Left cardiac atrium (tissue), 4 donors: Measurements from ENCODE around the gene CD47. TPM values are rescaled to one million over a fixed set of nuclear protein-coding genes. Genes with fewer than 3 reads are reported as not detected.

ENCODE experiments used
- ATAC-seq, 2 donors: fragments of 200-7000 bp; cut with Tn5 transposase; one replicate each; pipeline ENCODE4 v1.9.1; 2020; ENCODE audit warnings: mild to moderate bottlenecking in 2 of 2, moderate library complexity in 2 of 2
- DNase-seq: peaks from one replicate; pipeline ENCODE4 v3.0.0-alpha.2; 2020
- intact Hi-C, 2 donors: fragments of 100-400 bp; cut with DNase I; formaldehyde crosslinking; loops; one replicate each; pipeline versions ENCODE4 v1.14.1 to v1.15.1; 2022 to 2023
- long read RNA-seq: library from polyadenylated mRNA; unstranded; transcript quantifications from one replicate; pipeline ENCODE4 v2.0.0, GENCODE V29; 2021
- total RNA-seq, 2 donors: library from RNA; stranded (reverse); fragmentation: NEBNext Ultra II Directional; extraction: Animal tissue kit (Norgen Biotek cat#: 25700); gene quantifications; one replicate each; pipeline ENCODE4 v1.2.1, GENCODE V29; 2021
- donor health status: DM: no; HTN: yes; CAD: no.
- donor health status: DM: no; HTN: yes; CAD: no; lungs with severe emphysema.
- donor health status: DM: yes; HTN: yes; CAD: no.
- donor health status: Dilated cardiomyopathy.

The CD47 gene
- total RNA-seq, result 10 to 100 TPM; 75.0 to 93.3 TPM
- long read RNA-seq, full-length matches to known transcripts, result 83 of 92 reads
- long read RNA-seq, partial matches to known transcripts, result 2 of 92 reads
- long read RNA-seq, other reads (novel, unspliced or antisense), result 7 of 92 reads

DNA sequence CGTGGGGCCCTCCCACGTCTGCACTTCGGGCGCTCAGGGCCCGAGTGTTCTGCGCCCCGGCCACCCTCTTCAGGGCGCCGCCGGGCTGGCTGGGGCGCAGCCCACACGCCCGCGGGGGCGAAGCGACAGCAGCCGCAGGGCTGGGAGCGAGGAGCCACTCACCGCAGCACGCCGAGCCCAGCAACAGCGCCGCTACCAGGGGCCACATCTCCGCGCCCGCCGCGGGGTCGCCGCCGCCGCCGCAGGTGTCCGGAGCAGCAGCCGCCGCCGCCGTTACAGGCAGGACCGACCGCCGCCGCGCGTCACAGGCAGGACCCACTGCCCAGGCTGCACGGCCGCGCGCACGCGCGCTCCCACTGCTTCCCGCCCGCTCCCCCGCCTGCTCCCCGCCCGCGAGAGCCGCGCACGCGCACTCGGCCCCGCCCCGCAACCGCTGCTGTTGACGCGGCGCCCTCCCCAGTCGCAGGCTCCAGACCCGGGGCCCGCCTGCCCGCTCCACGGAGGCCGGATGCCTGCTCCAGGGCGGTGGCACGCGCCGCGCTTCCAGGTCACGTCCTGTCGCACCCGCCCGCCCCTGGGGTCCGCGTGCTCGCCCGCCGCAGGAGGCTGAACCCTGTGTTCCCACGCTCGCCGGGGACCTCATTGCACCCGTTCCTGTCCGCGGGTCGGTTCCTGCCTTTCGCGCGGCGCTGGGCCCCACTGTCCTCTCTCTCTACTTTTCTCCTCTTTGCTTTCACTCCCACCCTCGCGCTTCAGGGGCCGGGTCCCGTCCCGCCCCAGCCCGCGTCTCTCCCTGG, at the start of gene CD47:
Gene CD47 (minus strand): TSS at position 331 of the 797 bp plus-strand sequence. CDS start 123 bp downstream, at position 208.
- ATAC-seq, result peak; percentile 97
- intact Hi-C loops, result loop anchor here in 1 of 2 donors (10.0 kb wide), 1 partner anchor 134 kb away; the partner anchor contains the start of gene IFT57
- peak; percentile 95 for DNase-seq

DNA sequence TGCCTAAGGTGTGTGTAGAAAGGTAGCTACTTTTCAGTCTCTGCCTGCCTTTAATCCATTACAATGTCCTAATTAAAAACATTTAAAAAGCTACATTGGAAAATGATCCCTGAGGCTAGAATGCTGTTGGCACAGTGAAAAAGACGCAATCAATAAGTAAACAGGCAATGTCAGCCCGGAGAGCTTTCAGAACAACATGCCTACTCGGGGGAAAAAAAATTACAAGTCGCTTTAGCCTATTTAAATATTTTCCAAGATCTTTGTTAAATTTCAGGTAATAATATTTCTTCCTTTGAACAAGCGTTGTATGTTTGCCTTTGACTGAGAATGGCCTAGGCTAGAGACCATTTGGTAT, 46.6 kb upstream of the CD47 start:
- ATAC-seq, result no peak
- intact Hi-C loops, result no loop called here
- no peak for DNase-seq

DNA sequence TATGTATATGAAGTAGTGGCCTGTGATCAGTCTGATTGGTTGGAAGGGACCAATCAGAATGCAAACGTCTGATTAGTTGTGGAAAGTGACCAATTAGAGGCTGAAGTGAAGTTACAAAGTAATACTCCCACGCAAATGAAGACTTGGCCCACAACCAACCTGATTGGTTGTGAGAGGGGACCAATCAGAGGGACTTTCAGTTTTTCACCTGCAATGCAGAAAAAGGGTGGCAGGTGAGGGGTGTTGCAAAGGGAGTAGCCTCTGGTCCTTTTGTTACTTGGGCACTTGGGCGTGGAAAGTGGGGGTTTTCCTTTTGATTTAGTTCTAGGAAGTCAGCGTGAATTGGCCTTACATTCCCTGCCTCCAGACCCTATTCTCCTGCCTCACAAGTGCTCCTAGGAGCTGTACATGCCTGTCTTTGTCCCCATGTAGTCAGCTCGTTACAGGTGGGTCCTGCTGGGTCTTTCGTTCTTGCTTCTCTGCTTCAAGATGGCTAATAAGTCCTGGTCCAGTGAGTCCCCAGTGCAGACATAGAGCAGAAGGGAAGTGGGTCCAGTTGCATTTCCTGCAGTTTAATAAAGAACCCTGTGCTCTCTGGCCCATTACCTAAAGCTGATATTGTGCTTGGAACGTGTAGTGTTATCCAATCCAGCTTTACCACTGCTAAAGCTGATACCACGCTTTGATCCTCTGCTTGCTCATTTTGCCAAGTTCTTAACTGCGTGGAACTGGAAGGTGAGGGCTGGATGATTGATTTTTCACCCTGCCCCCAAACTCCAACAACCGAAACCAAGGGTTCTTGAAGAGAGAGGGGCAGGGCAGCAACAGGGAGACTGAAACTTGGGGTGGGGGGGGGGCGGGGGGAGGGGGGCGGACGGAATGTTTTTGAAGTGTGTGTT, 46.0 kb upstream of the CD47 start:
- no peak for DNase-seq
- intact Hi-C loops, result no loop called here
- no peak for ATAC-seq

DNA sequence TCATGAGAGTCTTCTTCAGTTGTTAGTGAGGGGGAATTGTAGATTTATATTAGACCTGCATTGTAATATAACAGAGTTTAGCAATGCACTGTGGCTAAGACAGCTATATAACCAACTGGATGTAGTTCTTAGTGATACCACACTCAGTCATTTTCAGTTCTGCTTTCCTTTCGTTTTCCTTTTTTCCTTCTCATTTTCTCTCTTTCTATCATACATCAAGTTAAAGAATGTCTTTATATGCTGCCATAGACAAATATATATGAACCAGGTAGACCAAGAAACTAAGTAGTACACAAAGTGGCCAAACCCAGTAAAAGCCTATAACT, 43.7 kb upstream of the CD47 start:
- intact Hi-C loops, result no loop called here
- no peak for DNase-seq
- no peak for ATAC-seq

DNA sequence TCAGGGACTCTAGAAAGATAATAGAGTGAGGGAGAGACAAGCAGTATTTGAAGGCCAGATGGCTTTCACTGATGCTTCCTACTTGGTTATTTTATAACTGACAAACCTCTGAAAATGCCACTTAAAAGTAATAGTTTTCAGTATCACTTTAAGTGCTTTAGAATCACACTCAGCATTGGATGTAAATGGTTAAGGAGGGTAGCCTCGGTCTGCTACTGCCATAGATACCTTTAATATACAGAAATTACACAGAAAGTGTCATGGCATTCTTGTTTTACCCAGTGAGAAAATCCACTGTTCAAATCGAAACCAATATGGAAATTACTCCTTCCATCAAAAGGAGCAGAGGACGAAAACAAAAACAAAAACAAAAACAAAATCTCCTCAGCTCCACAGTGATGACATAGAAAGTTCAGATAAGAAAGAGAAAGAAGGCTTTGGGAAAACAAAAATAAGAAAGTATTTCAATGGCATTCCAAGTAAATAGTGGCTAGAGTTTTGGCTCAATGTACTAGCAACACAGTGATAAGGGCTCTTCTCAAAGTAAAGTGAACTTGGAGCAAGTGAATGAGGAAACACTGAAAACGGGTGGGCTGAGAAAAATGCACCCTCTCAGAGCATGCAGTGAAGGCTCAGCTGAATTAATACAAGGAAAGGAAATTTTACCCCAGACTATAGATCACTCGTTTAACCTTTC, 43.2 kb upstream of the CD47 start:
- DNase-seq (no peak), ATAC-seq (no peak)
- intact Hi-C loops, result no loop called here

DNA sequence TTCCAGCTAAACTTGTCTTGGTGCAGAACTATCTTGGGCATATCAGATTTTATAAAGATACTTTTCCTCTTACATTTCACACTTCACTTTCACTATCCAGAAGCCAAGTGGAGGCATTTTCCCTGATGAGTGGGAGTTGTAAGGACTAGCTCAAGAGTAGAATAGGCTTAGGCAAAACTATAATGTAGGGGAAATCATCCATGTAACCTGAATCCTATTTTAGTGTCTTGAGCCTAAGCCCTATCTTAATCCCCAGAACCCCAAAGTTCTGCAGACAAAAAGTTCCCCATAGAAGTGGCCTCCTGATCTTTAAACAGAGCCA, 42.2 kb upstream of the CD47 start:
- intact Hi-C loops, result no loop called here
- DNase-seq (no peak), ATAC-seq (no peak)

DNA sequence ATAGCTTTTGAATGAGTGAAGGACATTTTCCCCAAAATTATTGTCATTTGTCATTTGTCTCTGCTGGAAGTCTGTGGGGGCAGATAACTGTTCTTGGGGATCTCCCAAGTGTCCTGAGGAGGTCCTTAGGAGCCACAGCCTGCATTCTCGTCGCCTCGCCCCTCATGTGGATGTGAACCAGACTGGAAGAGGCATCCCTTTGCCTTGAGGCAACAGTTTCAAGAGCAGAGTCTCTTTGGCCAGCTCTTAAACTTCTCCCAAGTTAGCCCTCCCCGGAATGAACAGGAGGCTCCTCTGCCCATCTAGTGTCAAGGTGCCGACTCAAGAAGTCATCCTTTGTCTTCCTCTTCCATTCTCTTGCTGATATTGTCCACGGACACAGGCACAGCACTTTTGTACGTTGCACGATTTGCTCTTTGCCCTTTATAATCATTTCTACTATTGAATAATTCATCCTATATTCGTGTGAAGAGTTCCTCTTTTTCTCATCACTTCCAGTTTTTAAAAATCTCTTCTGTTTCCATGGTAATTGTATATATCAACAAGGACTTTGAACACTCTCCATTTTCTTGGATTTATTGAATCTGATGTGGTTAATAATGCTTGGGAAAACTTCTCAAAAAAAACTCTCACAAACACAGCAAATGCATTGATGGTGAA, 40.8 kb upstream of the CD47 start:
- ATAC-seq, result no peak
- DNase-seq, result no peak

DNA sequence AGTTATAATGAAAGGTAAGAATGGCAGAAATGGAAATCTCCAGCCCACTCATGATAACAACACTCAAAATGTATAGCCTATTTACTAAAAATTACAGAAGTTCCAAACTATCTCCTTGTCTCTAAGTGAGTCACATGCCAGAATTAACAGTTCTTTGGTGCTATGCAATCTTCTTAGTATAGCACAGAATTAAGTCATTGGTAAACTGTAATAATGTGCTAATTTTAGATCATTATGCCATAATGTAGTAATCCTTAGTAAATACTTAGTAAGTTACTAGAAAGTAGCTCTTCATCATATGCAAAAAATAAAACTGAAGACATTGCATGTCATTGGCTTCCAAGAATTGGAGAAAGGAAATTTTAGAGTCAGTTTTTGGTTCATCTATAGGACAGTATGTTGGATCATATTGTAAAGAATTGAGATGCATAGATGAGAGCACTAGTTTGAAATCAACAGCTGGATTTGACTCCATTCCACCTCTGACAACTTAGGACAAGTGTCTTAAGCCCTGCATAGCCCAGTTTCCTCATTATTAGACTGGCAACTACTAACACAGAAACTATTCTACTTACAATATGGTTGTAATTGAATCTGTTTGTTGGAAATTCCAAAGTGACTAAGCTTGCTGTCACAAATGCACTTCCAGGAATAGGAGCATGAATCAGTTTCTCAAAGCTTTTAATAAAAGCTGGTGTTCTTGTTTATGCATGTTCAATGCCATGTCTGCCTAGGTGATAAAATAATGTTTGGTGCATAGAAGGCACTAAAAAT, 40.1 kb upstream of the CD47 start:
- no peak for DNase-seq
- peak in 1 of 2 donors; percentile 59 for ATAC-seq
- intact Hi-C loops, result no loop called here

More for the DNA sequence above, 40.8 kb upstream of the CD47 start:
- intact Hi-C loops, result no loop called here

DNA sequence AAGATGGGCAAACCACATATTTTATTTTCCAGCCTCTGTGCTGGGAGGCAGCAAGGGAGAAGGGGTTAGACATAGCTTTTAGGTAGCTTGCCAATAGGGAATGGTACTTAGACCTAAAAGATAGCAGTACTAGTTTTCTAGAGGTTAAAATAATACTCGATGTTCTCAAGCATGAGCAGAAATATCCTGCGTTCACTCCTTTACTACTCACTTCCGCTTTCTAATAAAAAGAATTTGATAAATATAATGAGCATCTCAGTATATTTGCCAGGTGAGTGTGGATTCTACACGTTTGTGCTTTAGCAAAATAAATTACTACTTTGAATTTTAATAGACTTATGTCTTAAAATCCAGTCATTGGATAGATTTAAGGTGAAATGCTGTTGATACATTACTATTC, 39.4 kb upstream of the CD47 start:
- intact Hi-C loops, result no loop called here
- ATAC-seq (no peak), DNase-seq (no peak)

DNA sequence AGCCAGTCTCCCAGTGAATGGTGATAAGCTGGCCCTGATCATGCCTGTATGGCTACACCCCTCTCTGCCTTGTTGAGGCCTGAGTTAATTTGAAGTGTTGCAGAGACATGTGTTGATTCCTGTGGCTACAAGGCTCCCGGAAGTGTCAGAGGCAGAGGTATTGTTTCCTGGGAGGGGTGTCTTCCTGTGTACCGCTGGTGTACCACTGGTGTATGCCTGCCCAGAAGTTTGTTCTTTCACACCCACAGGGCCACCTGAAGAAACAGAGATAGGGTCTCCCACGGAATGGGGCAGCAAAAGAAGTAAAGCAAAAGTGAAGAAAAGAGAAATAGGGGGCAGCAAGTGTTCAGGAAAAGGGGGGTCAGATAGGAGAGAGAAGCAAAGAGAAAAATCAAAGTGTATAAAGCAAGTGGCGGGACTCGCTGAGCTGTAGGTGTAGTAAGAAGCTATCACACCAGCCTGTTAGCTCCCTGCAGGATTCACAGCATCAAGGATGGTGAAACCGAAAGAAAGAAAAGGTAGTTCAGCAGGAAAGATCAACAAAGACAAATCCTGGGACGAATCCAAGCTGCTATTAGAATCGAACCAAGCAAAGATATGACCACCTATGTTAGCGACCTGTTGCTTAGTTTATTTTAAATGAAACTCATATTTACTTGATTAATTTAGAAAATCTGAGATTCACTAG, 36.6 kb upstream of the CD47 start:
- DNase-seq, result no peak
- ATAC-seq, result peak; percentile 10 to 38
- intact Hi-C loops, result no loop called here

DNA sequence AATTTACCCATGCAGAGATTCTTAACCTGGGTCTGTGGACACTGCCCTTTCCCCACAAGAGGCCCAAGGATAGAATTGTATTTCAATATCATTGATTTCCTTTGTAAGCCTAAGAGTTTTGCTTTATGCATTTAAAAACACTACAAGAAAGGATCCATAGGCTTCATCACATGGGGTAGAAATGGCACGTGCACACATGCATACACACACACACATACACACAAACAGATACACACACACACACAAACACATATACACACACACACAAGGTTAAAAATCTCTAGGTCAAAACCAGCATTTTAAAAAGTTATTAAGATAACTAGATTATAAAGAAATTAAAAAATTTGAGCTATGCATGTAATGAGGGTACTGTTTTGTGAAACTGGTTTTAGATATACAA, 35.5 kb upstream of the CD47 start:
- intact Hi-C loops, result no loop called here
- ATAC-seq, result no peak
- no peak for DNase-seq

DNA sequence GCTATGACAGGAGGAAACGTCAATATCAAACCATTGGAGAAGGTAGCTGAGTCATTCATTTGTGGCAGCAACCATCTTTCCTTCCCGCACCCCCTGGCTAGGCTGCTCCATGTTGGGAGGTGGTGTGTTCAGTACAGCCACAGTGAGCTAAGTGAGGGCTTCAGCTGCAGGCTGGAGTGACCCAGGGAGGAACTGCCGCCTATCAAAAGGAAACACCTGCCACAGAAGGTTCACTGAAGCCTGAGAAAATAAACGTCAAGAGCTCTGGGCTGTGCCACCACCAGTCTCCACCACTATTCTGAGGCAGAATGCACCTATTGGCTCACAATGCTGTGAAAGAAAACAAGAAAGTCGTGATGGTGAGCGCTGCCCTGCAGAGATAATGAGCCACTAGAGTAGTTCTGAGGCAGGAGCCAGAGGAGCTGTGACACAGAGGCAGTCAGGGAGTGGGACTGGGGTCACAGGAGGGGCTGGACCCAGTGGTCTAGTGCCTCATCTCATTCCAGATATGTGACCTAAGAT, 34.8 kb upstream of the CD47 start:
- intact Hi-C loops, result no loop called here
- ATAC-seq (peak; percentile 64 to 67), DNase-seq (peak; percentile 22)

DNA sequence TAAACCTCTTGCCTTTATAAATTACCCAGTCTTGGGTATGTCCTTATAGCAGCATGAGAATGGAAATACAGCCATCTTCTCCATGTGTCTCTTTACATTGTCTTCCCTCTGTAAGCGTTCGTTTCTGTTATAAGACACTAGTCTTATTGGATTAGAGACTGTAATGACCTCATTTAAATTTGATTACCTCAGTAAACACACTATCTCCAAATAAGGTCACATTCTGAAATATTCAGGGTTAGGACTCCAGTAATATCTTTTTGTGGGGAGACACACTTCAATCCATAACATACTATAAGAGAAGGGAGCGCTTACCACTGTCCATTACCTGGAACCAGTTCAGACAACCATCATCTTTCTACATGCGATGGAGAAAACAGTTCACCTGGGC, 34.3 kb upstream of the CD47 start:
- intact Hi-C loops, result no loop called here
- ATAC-seq (no peak), DNase-seq (no peak)

DNA sequence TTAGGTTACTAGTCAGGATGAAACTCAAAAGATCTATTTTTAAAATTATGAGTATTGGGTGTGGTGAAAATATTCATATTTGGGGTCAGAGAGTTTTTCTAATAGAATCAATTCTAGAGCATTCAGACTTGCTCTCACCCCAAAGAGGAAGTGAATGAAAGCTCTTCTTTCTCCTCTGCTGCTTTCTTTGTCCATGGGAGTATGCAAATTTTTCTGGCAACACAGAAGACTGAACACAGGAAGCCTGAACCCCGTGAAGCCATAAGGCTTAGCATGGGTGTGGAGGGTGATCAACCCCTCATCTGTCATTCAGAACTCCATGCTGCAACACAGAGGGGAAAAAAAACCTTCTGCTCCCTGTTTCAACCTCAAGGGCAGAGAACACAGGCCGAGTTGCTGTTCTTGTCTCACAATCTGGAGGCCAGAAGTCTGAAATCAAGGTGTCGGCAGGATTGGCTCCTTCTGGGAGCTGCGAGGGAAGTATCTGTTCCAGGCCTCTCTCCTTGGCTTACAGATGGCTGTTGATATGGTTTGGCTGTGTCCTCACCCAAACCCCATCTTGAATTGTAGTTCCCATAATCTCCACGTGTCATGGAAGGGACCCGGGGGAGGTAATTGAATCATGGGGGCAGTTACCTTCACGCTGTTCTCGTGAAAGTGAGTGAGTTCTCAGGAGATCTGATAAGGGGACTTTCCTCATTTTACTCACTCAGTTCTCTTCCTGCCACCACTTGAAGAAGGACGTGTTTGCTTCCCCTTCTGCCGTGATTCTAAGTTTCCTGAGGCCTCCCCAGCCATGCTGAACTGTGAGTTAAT, 33.7 kb upstream of the CD47 start:
- DNase-seq (no peak), ATAC-seq (peak; percentile 42 to 55)
- intact Hi-C loops, result no loop called here

DNA sequence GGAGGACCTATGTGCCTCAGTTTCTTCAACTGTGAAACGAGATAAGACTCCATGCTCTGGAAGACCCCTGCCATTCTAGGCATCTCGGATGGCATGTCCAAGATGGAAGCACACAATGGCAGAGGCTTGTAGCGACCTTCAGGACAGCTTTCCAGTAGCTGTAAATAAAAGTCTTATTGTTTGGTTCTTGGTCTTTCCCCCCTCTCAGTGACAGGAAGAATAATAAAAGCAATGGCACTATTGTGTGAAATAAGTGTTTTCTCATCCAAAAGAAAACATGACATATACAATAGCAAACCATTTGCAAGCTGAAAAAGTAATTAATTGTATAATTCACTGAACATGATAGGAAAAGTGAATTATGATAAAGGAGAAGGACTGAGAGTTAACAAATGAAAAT, 32.5 kb upstream of the CD47 start:
- intact Hi-C loops, result no loop called here
- DNase-seq, result no peak
- ATAC-seq, result no peak

DNA sequence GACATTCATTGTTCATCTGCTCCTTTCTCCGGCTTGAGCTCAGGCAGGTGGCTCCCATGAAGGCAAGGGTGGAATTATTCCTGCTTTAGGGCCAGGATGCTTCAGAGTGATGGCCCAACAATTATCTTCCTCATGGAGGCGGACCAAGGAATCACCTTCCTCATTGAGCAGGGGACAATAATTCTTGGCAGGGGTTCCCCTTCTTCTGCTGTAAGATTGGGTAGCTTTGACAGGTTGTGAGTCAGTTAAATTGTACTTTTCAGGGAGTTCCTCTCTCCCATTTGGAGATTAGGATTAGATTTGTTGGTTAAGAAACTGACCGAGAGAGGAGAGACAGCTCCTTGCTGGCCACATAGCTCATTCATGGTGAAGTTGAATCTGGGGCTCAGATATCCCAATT, 31.4 kb upstream of the CD47 start:
- no peak for DNase-seq
- no peak for ATAC-seq
- intact Hi-C loops, result no loop called here
